Inflammatory macrophage treated with lipopolysaccharide for 4 hours (primary cell): ENCODE results near the gene HSD17B14.
A peak's percentile ranks its signal among the peaks of the same experiment; 100 is the strongest.
"Not testable (repeated sequence)": the region's sequence is repeated elsewhere in the genome, so short reads cannot be mapped to it uniquely, and the experiment has no call there.

Experiments
- DNase-seq: peaks from one replicate; pipeline ENCODE4 v3.0.0-alpha.2; 2020

Gene HSD17B14

GRCh38 chr19:48795685-48796070 lies 40.6 kb downstream of the HSD17B14 start:
- DNase-seq, result no peak

DNA sequence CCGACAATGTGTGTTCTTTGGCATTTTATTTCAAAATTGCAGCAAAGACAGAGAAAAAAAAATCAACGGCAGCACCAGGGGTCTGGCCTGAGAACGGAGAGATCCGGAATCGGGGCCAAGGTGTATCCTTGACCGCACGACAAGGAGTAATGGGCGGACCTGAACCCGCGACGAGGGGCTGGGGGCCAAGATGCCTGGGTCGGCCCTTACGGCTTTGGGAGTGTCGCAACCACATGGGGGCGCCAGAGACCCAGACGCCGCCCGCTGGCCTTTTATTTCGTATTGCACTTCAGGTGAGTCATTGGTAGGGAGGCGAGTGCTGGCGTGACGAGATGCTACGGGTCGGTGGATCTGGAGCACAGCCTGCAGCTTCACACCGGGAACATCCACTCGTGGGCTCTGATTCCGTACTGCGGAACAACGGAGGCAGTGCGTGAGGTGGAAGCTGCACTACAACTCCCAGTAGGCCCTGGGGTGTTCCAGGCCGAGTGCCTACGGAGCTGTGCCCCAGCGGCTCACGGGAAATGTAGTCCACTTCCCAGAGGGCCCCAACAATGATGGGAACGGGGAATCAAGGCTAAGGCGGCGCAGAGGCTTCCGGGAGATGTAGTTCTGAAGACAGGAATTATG lies 41.1 kb downstream of the HSD17B14 start:
- peak; percentile 91 for DNase-seq

DNA sequence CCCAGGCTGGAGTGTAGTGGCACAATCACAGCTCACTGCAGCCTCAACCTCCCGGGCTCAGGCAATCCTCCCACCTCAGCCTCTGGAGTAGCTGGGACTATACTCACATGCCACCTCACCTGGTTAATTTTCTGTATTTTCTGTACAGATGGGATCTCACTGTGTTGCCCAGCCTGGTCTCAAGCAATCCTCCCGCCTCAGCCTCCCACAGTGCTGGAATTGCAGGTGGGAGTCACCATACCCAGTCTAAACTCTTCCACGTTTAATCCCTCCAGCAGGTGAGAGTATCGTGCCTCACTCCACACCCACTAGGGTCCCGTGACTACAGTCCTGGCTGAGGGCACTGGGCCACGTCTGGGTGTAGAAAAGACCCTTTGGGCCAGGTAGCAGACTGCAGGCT lies 42.0 kb downstream of the HSD17B14 start:
- no peak for DNase-seq

DNA sequence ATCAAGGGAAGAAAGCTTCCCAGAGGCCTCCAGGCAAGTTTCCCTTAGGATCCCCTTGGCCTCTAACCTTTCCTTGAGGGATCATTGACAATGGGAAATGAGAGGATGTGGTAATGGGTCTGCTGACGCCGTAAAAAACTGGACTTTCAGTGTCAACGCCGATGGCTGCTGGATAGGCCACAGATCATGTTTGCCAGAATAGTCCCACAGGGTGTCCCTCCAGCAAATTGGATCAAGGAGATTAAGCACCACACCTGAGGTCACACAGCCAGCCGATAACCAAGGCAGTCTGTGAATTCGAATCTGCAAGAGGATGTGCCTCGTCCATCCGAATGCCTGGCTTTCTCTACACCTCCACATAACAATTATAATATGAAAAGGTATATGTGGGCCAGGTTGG lies 43.0 kb downstream of the HSD17B14 start:
- no peak for DNase-seq

DNA sequence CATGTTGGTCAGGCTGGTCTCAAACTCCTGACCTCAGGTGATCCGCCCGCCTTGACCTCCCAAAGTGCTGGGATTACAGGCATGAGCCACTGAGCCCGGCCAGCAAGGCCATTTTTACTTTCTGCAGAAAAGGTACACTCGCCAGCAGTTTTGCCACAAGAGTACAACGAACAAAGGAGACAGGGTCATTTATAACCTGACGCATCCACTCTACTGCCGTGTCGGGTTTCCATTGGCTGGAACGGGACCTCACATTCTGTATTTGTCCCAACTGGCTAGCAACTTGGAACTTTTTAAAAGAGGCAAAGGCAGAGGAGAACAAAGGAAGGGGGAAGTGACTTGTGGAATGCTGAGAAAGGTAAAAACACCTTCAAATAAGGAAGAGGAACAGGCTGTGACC lies 49.0 kb downstream of the HSD17B14 start:
- not testable (repeated sequence) for DNase-seq

GRCh38 chr19:48786422-48786821 lies 49.9 kb downstream of the HSD17B14 start:
- not testable (repeated sequence) for DNase-seq

DNA sequence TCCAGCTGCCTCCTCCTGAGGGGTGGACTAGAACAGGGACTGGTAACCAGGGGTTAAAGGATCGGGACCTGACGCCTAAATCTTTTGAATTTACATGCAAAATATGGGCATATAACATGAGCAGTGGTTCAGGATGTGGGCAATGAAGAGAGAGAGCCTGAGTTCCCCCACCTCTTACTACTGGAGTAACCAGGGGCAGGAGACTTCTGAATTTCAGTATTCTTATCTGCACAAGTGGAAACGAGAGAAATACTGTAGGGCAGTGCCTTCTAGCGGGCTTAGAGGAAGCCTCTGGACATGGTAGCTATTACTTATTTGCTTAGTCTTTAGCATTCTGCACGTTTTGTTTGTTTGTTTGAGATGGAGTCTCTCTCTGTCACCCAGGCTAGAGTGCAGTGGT lies 51.8 kb downstream of the HSD17B14 start:
- DNase-seq, result peak; percentile 13

DNA sequence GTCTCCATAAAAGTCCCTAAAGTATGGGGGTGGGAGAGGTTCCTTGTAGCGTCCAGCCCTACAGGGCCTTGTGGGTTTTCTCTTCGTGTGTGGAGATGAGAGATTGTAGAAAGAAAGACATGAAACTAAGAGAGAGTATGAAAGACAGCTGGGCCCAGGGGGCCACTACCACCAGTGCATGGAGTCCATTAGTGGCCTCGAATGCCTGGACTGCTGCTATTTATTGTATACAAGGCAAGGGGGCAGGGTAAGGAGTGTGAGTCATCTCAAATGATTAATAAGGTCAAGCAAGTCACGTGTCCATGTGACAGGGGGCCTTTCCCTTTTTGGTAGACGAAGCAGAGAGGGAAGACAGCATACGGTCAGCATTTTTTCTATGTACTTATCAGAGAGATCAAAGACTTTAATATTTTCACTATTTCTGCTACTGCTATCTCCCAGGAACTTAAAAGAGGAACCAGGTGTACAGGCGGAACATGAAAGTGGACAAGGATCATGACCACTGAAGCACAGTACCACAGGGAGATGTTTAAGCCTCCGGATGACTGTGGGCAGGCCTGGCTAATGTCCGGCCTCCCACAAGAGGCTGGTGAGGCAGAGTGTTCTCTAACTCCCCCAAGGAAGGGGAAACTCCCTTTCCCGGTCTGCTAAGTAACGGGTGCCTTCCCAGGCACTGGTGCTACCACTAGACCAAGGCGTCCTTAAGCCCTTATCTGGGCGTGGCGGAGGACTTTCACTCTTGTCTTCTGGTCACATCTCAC lies 55.5 kb downstream of the HSD17B14 start:
- DNase-seq, result peak; percentile 88

DNA sequence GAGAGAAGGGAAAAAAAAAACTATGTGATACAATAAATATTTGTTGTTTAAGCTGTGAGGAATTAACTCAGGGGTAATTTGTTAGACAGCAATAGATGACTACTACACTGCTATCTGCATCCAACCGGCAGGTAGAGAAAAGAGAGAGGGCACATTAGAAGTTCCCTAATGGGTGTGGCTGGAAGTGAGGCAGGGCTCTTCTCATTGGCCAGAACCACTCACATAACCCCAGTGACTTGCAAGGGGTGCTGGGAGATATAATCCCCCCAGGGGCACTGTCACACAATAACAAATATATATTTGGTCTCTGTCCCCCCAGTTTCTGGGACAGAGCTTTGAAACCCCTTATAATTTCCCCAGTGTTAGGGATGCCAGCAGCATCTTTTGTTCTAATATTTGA lies 56.7 kb downstream of the HSD17B14 start:
- DNase-seq, result no peak

DNA sequence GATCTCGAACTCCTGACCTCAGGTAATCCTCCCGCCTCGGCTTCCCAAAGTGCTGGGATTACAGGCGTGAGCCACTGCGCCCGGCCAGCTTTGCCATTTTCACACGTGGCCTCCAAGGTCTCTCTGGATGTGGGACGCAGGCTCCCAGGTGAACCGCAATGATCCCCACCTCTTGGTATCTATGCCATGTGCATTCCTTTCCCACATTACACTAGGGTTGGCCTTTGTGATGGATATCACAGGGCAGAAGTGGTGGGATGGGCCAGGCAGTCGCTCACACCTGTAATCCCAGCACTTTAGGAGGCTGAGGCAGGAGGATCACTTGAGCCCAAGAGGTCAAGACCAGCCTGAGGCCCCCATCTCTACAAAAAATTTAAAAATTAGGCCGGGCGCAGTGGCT lies 58.6 kb downstream of the HSD17B14 start:
- no peak for DNase-seq

- DNase-seq, result no peak
Observed at GRCh38 chr19:48777139-48777538, 59.2 kb downstream of the HSD17B14 start.

DNA sequence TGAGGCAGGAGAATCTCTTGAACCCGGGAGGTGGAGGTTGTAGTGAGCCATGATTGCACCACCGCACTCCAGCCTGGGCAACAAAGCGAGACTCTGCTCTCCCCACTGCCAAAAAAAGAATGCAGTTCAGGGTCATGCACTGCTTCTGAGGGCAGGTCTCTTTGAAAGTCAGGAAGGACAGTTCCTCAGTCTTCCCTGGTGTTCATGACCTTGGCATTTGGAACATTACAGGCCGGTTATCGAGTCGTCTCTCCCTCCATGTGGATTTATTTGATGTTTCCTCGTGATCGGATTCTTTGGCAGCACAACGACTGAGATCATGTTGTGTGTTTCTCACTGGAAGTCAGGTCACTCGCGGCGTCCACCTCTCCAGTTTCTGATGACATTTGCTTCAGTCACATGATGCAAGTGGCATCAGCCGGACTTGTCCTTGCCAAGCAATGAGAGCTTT lies 63.8 kb downstream of the HSD17B14 start:
- no peak for DNase-seq

DNA sequence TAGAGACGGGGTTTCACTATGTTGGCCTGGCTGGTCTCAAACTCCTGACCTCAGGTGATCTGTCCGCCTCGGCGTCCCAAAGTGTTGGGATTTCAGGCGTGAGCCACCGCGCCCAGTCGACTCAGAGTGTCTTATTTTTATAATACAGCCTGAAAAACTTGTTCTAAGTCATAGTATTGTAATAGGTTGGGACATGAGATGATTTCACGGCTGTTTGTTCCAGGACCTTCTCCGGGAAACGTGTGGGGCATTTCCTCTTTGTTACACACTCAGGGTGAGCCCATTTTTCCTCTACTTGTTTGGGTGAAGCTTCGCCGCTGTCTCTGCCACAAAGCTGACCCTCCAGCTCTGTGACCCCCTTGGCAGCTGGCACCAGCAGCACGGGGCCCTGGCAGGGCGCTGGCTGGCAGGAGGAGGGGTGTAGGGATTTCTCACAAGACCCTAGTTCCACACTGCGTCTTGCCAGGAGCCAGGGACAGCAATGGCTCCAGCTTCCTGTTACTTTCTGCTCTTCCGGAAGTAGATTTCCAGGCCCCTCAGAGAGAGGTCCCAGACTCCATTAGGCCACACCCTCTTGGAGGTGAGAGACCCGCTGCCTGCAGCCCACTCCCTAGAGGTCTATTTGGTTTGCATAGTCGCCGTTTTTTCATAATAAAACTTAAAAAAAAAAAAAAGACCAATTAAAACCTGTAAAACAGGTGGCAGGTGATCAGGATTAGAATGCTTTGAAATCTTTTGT lies 65.4 kb downstream of the HSD17B14 start:
- no peak for DNase-seq

DNA sequence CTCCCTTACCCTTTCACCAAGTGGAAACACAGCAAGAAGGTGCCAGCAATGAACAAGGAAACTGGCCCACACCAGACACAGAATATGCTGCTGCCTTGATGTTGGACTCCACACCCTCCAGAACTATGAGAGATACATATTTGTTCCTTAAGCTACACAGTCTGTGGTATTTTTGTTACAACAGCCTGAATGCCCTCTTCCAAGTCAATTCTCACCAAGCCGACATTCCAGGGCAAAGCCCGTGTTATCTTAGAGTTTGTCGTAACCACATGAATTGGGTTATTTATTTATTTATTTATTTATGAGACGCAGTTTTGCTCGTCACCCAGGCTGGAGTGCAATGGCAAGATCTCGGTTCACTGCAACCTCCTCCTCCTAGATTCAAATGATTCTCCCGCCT lies 66.0 kb downstream of the HSD17B14 start:
- DNase-seq, result no peak

- DNase-seq, result peak; percentile 72
Observed at GRCh38 chr19:48768994-48769713, 67.1 kb downstream of the HSD17B14 start.

DNA sequence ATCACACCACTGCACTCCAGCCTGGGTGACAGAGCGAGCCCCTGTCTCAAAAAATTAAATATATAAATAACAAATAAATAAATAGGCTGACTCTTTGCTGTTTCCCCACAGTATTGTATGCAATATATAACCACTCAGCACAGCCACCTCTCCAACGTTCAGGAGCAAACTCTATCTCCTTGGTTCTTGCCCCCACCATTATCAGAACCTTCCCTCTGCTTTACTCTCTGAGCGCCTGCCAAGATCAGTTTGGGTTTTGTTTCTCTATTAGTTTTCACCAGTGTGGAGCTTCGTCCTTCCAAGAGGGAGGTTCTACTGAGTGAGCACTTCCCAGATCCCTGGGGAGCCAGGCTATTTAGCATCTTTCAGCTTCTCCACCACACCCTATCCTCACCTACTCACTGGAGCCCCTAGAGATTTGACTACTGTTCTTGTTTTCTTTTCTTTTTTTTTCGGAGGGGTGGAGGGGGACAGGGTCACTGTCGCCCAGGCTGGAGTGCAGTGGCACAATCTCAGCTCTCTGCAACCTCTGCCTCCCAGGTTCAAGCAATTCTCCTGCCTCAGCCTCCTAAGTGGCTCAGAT lies 68.0 kb downstream of the HSD17B14 start:
- not testable (repeated sequence) for DNase-seq

DNA sequence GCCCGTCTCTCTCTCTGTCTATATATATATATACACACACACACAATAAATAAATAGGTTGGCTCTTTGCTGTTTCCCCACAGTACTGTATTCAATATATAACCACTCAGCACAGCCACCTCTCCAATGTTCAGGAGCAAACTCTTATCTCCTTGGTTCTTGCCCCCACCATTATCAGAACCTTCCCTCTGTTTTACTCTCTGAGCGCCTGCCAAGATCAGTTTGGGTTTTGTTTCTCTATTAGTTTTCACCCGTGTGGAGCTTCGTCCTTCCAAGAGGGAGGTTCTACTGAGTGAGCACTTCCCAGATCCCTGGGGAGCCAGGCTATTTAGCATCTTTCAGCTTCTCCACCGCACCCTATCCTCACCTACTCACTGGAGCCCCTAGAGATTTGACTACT lies 70.5 kb downstream of the HSD17B14 start:
- DNase-seq, result not testable (repeated sequence)
